Endothelial cell (in vitro differentiated cells): ENCODE results near the gene ZNF148. TPM values are rescaled to one million over a fixed set of nuclear protein-coding genes. Genes with fewer than 3 reads are reported as not detected.

ENCODE experiments used
- DNase-seq: peaks from one replicate; pipeline ENCODE4 v3.0.0; 2021; ENCODE audit warnings: low spot score
- H3K27ac Mint-ChIP-seq: one replicate; pipeline ENCODE4 v1.8.0; 2021; ENCODE audit warnings: mixed read lengths, inconsistent platforms; ENCODE audit not compliant: unreplicated experiment
- H3K27me3 Mint-ChIP-seq: one replicate; pipeline ENCODE4 v1.8.0; 2021; ENCODE audit warnings: mild to moderate bottlenecking, moderate library complexity, mixed read lengths, inconsistent platforms; ENCODE audit not compliant: unreplicated experiment
- H3K36me3 Mint-ChIP-seq: one replicate; pipeline ENCODE4 v1.8.0; 2021; ENCODE audit warnings: mild to moderate bottlenecking, low read depth, mixed read lengths, inconsistent platforms; ENCODE audit not compliant: unreplicated experiment
- H3K4me1 Mint-ChIP-seq: one replicate; pipeline ENCODE4 v1.8.0; 2021; ENCODE audit warnings: mild to moderate bottlenecking, mixed read lengths, inconsistent platforms; ENCODE audit not compliant: unreplicated experiment
- H3K4me3 Mint-ChIP-seq: one replicate; pipeline ENCODE4 v1.8.0; 2021; ENCODE audit warnings: mild to moderate bottlenecking, mixed read lengths, inconsistent platforms; ENCODE audit not compliant: unreplicated experiment
- H3K9me3 Mint-ChIP-seq: one replicate; pipeline ENCODE4 v1.8.0; 2021; ENCODE audit warnings: mixed read lengths, inconsistent platforms; ENCODE audit not compliant: unreplicated experiment
- CTCF ChIP-seq: fragments of 200-600 bp; sonication (generic); IDR thresholded peaks from one replicate; pipeline ENCODE4 v1.5.0; 2021; ENCODE audit warnings: antibody characterized with exemption; ENCODE audit not compliant: unreplicated experiment
- total RNA-seq: library from RNA; stranded (reverse); fragmentation: NEBNext Ultra II Directional; extraction: Animal tissue kit (Norgen Biotek cat#: 25700); gene quantifications from one replicate; pipeline ENCODE4 v1.2.1, GENCODE V29; 2021; ENCODE audit not compliant: unreplicated experiment

The ZNF148 gene
- total RNA-seq, 1 donor from 2014 or later = 34.3 TPM

GRCh38 chr3:125287248-125287647 is 87.9 kb downstream of the ZNF148 start:
- no peaks in the 10 kb centered on the region for H3K36me3 Mint-ChIP-seq
- H3K4me3 Mint-ChIP-seq = no peak overlapping the region
- H3K27ac Mint-ChIP-seq = no peak overlapping the region
- peaks cover 5% of the 10 kb centered on the region for H3K4me1 Mint-ChIP-seq
- no peak for DNase-seq
- no peaks in the 10 kb centered on the region for H3K9me3 Mint-ChIP-seq
- TF ChIP-seq CTCF = no peak
- H3K27me3 Mint-ChIP-seq = no peaks in the 10 kb centered on the region

GRCh38 chr3:125281381-125281780 is 93.7 kb downstream of the ZNF148 start:
- no peaks in the 10 kb centered on the region for H3K9me3 Mint-ChIP-seq
- H3K4me3 Mint-ChIP-seq = no peak overlapping the region
- H3K27ac Mint-ChIP-seq = no peak overlapping the region
- DNase-seq = no peak
- peaks cover 8% of the 10 kb centered on the region for H3K4me1 Mint-ChIP-seq
- H3K36me3 Mint-ChIP-seq = peaks cover 5% of the 10 kb centered on the region
- no peaks in the 10 kb centered on the region for H3K27me3 Mint-ChIP-seq
- TF ChIP-seq CTCF = no peak

- Mint-ChIP-seq H3K36me3 (peaks cover 5% of the 10 kb centered on the region), H3K4me1 (peaks cover 8% of the 10 kb centered on the region), H3K27ac (peak overlapping the region; percentile 39), H3K4me3 (no peak overlapping the region), H3K9me3 (no peaks in the 10 kb centered on the region), H3K27me3 (no peaks in the 10 kb centered on the region)
- TF ChIP-seq CTCF = no peak
- no peak for DNase-seq
Measured at GRCh38 chr3:125280668-125281361, 94.3 kb downstream of the ZNF148 start.

- H3K9me3 Mint-ChIP-seq = no peaks in the 10 kb centered on the region
- H3K27me3 Mint-ChIP-seq = no peaks in the 10 kb centered on the region
- peak overlapping the region; percentile 21 for H3K27ac Mint-ChIP-seq
- TF ChIP-seq CTCF = no peak
- H3K36me3 Mint-ChIP-seq = peaks cover 5% of the 10 kb centered on the region
- DNase-seq = no peak
- H3K4me3 Mint-ChIP-seq = no peak overlapping the region
- H3K4me1 Mint-ChIP-seq = peaks cover 8% of the 10 kb centered on the region
Measured at GRCh38 chr3:125278155-125278554, 97.0 kb downstream of the ZNF148 start.

GRCh38 chr3:125271127-125271526 is 104.0 kb downstream of the ZNF148 start:
- Mint-ChIP-seq H3K4me1 (peaks cover 11% of the 10 kb centered on the region), H3K27me3 (peaks cover 6% of the 10 kb centered on the region), H3K9me3 (no peaks in the 10 kb centered on the region), H3K36me3 (peaks cover 3% of the 10 kb centered on the region), H3K27ac (peak overlapping the region; percentile 80), H3K4me3 (peak overlapping the region; percentile 48)
- DNase-seq = peak; percentile 7
- no peak for TF ChIP-seq CTCF
